Hindlimb muscle (tissue), 1 donor: Measurements from ENCODE around the gene STAM2. TPM values are rescaled to one million over a fixed set of nuclear protein-coding genes. Genes with fewer than 3 reads are reported as not detected.
A peak's percentile ranks its signal among the peaks of the same experiment; 100 is the strongest.
"Not testable (repeated sequence)": the region's sequence is repeated elsewhere in the genome, so short reads cannot be mapped to it uniquely, and the experiment has no call there.

Experiments
- DNase-seq: peaks from one replicate; pipeline ENCODE4 v3.0.0-alpha.2; 2013
- polyA plus RNA-seq: library from polyadenylated mRNA; unstranded; fragments of 120-200 nt; gene quantifications from one replicate; pipeline ENCODE4 v1.2.1, GENCODE V29; 2013; ENCODE audit not compliant: insufficient read length

Gene STAM2
- polyA plus RNA-seq, 1 donor = 20.2 TPM

- DNase-seq = not testable (repeated sequence)
Measured at GRCh38 chr2:152172201-152172785, 3.3 kb downstream of the STAM2 start.

GRCh38 chr2:152171718-152172117, 3.8 kb downstream of the STAM2 start:
- peak; percentile 23 for DNase-seq

GRCh38 chr2:152169158-152169557, 6.4 kb downstream of the STAM2 start:
- DNase-seq = not testable (repeated sequence)

GRCh38 chr2:152167470-152167869, 8.1 kb downstream of the STAM2 start:
- DNase-seq = not testable (repeated sequence)

GRCh38 chr2:152167065-152167464, 8.5 kb downstream of the STAM2 start:
- DNase-seq = no peak

GRCh38 chr2:152166633-152167032, 8.9 kb downstream of the STAM2 start:
- DNase-seq = no peak

GRCh38 chr2:152165780-152166179, 9.8 kb downstream of the STAM2 start:
- no peak for DNase-seq

- DNase-seq = no peak
Measured at GRCh38 chr2:152165306-152165705, 10.3 kb downstream of the STAM2 start.

GRCh38 chr2:152163669-152164068, 11.9 kb downstream of the STAM2 start:
- not testable (repeated sequence) for DNase-seq

GRCh38 chr2:152162141-152162540, 13.4 kb downstream of the STAM2 start:
- no peak for DNase-seq

- DNase-seq = no peak
Measured at GRCh38 chr2:152161598-152161997, 14.0 kb downstream of the STAM2 start.

- not testable (repeated sequence) for DNase-seq
Measured at GRCh38 chr2:152160378-152160777, 15.2 kb downstream of the STAM2 start.

- DNase-seq = no peak
Measured at GRCh38 chr2:152157253-152157652, 18.3 kb downstream of the STAM2 start.

- no peak for DNase-seq
Measured at GRCh38 chr2:152155209-152155608, 20.4 kb downstream of the STAM2 start.

GRCh38 chr2:152154462-152154861, 21.1 kb downstream of the STAM2 start:
- no peak for DNase-seq

GRCh38 chr2:152134488-152135280, 40.9 kb downstream of the STAM2 start:
- DNase-seq = no peak

GRCh38 chr2:152132306-152132705, 43.3 kb downstream of the STAM2 start:
- no peak for DNase-seq

- DNase-seq = no peak
Measured at GRCh38 chr2:152127628-152128027, 47.9 kb downstream of the STAM2 start.

GRCh38 chr2:152126664-152127063, 48.9 kb downstream of the STAM2 start:
- no peak for DNase-seq

GRCh38 chr2:152122161-152122560, 53.4 kb downstream of the STAM2 start:
- DNase-seq = no peak

GRCh38 chr2:152120430-152120829, 55.1 kb downstream of the STAM2 start:
- DNase-seq = no peak

- no peak for DNase-seq
Measured at GRCh38 chr2:152115952-152116351, 59.6 kb downstream of the STAM2 start.

- DNase-seq = no peak
Measured at GRCh38 chr2:152114366-152114765, 61.2 kb downstream of the STAM2 start.

GRCh38 chr2:152107140-152107539, 68.4 kb downstream of the STAM2 start:
- not testable (repeated sequence) for DNase-seq
